GM06990 (cell line): Measurements from ENCODE around the gene TC2N.

Experiments
- DNase-seq: peaks from one replicate; pipeline ENCODE4 v3.0.0-alpha.2; 2011; ENCODE audit not compliant: insufficient read length; ENCODE audit errors: extremely low read depth
- H3K27me3 ChIP-seq: replicated peaks from 2 replicates; pipeline ENCODE4 v1.6.0; 2011; ENCODE audit warnings: low read length; ENCODE audit not compliant: control insufficient read depth, insufficient read depth
- H3K36me3 ChIP-seq: 2 replicates; pipeline ENCODE4 v1.5.1; 2011; ENCODE audit warnings: low read length; ENCODE audit not compliant: control insufficient read depth, insufficient read depth
- H3K4me3 ChIP-seq: replicated peaks from 2 replicates; pipeline ENCODE4 v1.5.1; 2011; ENCODE audit warnings: low read depth, mild to moderate bottlenecking, control low read depth, low read length
- TF ChIP-seq, protein P1 (sequence below): IDR thresholded peaks from 2 replicates; pipeline ENCODE4 v1.5.1; 2011; ENCODE audit warnings: low read length, control low read depth, mild to moderate bottlenecking, inconsistent platforms; ENCODE audit not compliant: insufficient read depth, poor library complexity, severe bottlenecking

The TC2N gene

GRCh38 chr14:91867316-91867988, at the start of gene TC2N:
TSS of gene TC2N (minus strand) at chr14:91867536. CDS start at chr14:91813769, 53,767 bp downstream.
- DNase-seq, result no peak
- TF ChIP-seq, protein P1, sequence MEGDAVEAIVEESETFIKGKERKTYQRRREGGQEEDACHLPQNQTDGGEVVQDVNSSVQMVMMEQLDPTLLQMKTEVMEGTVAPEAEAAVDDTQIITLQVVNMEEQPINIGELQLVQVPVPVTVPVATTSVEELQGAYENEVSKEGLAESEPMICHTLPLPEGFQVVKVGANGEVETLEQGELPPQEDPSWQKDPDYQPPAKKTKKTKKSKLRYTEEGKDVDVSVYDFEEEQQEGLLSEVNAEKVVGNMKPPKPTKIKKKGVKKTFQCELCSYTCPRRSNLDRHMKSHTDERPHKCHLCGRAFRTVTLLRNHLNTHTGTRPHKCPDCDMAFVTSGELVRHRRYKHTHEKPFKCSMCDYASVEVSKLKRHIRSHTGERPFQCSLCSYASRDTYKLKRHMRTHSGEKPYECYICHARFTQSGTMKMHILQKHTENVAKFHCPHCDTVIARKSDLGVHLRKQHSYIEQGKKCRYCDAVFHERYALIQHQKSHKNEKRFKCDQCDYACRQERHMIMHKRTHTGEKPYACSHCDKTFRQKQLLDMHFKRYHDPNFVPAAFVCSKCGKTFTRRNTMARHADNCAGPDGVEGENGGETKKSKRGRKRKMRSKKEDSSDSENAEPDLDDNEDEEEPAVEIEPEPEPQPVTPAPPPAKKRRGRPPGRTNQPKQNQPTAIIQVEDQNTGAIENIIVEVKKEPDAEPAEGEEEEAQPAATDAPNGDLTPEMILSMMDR, result no peak
- H3K4me3 ChIP-seq, result no peak within 1 kb of the TSS
- no peaks in the 10 kb centered on the region for H3K27me3 ChIP-seq
- H3K36me3 ChIP-seq, result no peaks in the 10 kb centered on the region

GRCh38 chr14:91912035-91912434, 44.7 kb upstream of the TC2N start:
- no peak overlapping the region for H3K4me3 ChIP-seq
- H3K36me3 ChIP-seq, result no peaks in the 10 kb centered on the region
- H3K27me3 ChIP-seq, result no peaks in the 10 kb centered on the region
- TF ChIP-seq, protein P1, result no peak
- no peak for DNase-seq

GRCh38 chr14:91911474-91912032, 44.2 kb upstream of the TC2N start:
- TF ChIP-seq, protein P1, result peak; percentile 61
- DNase-seq, result peak; percentile 14
- Histone ChIP-seq H3K4me3 (no peak overlapping the region), H3K36me3 (no peaks in the 10 kb centered on the region), H3K27me3 (no peaks in the 10 kb centered on the region)

GRCh38 chr14:91910196-91910595, 42.9 kb upstream of the TC2N start:
- no peak overlapping the region for H3K4me3 ChIP-seq
- H3K36me3 ChIP-seq, result no peaks in the 10 kb centered on the region
- TF ChIP-seq, protein P1, result no peak
- DNase-seq, result no peak
- no peaks in the 10 kb centered on the region for H3K27me3 ChIP-seq

DNA sequence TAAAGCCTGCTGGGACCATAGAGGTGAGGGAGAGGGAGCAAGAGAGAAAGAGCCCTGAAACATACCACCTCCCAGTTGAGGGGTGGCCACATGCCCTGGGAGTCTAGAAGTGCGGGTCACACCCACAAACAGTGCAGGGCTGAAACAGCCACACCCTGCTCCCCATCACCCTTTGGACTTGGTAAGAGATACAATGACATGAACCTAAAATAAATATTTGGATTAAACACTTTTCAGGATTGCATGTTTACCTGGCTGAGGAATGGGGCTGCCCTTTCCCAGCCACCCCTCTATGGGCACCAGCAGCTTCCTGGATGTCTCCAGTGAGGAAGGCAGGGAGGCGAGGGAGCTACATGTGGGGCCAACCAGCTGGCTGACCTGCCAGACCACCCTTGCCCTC, 39.0 kb upstream of the TC2N start:
- Histone ChIP-seq H3K4me3 (no peak overlapping the region), H3K27me3 (no peaks in the 10 kb centered on the region), H3K36me3 (no peaks in the 10 kb centered on the region)
- no peak for DNase-seq
- TF ChIP-seq, protein P1, result no peak
